Measurements from ENCODE around the gene SNTG2.
"Not testable (repeated sequence)": the region's sequence is repeated elsewhere in the genome, so short reads cannot be mapped to it uniquely, and the experiment has no call there.

SNTG2 gene

DNA sequence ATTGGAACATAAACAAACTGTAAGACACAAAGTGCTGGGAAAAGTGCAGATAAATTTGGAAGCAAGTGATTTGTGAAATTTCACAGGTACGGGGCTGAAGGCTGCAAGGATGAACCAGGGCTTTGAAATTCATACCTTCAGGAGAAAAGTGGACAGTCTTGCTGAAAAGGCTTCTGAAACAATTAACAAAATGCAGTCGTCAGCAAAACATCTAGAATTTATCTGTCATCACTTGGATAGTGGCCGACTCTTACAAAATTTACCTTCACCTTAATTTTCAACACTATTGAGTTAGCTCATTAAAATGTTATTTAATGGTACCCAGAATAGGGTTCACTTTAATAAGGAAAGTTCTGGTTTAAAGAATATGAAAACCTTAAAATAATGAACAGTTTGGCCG lies 138.3 kb downstream of the SNTG2 start:
- DNase-seq (ENCODE audit: low read depth in 4 of 4, low spot score in 1 of 4), result no peak

DNA sequence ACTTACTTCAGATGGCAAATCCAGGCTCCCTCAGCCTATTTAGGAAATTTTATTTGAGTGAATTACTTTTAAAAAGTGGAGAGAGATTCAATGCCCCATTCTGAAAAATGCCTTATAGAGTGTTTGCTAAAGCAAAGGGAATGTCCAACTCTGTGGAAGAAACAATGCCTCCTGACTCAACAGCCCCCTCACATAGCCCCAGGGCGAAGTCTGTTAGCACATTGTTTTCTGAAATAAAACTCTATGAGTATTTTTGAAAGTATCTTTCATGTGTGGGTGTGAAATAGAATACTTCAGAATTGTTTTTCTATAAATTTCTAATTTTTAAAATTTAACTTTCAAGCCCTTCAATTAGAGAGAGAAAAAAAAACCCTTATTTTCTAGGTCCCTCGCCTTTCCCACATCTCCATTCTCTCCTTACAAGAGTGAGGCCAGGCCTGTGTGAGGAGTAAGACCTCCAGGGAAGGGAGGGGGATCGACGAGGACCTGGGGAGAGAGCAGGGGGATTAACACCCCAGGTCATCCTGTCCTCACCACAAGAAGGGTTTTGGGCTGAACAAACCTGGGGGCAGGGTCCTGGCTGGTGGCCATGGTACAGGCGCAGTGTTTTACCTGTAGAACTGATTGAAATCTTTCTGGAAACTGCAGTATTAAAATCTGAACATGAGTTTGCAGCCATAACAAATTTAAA lies 141.4 kb downstream of the SNTG2 start:
- DNase-seq (ENCODE audit: low read depth in 4 of 4, low spot score in 1 of 4), result no peak

DNA sequence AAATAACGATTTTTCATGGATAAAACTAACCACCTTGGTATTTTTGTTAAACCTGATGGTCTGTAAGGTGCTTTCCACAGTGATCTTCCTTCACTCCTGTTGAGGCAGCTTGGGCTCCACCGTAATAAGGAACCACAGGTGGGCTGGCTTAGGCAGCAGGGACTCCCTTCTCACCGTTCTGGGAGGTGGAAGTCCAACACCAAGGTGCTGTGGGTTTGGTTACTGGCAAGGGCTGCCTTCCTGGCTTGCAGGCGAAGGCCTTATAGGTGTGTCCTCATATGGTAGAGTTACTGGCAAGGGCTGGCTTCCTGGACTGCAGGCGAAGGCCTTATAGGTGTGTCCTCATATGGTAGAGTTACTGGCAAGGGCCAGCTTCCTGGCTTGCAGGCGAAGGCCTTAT lies 143.0 kb downstream of the SNTG2 start:
- DNase-seq (ENCODE audit: low read depth in 4 of 4, low spot score in 1 of 4), result not testable (repeated sequence)

DNA sequence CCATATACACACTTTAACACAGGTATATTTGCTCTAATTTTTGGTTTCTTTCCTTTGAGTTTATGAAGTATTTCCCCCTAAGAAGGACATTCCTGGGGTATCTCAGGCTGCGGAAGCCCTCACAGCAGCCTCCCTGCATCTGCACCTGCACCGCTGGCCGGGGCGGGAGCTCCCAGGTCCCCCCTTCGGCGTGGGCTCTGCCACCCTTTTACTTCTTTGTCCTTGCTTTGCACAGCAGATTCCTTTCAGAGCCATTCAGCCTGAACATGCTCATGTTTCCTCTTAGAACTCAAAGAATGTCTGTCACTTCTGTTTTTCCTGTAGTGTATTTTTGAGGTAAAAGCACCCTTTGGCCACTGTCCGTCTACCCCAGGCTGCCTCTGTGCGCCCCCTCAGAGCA lies 146.5 kb downstream of the SNTG2 start:
- DNase-seq (ENCODE audit: low read depth in 4 of 4, low spot score in 1 of 4), result no peak

DNA sequence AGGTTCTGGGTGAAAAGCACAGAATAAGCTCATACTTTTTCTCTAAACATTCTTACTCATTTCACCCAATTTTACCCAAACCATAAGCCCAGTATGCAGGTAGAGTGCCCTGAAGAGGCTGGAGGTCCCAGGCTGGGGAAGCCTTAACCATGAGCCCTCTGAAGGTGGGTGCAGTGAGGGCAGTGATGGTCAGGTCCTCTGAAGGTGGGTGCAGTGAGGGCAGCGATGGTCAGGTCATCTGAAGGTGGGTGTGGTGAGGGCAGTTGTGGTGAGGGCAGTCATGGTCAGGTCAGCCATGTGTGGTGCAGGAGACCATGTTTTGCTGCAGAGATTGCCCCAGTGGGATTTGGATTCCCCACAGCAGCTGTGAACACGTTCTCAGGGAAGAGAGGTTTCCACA lies 148.8 kb downstream of the SNTG2 start:
- DNase-seq (ENCODE audit: low read depth in 4 of 4, low spot score in 1 of 4), result no peak

DNA sequence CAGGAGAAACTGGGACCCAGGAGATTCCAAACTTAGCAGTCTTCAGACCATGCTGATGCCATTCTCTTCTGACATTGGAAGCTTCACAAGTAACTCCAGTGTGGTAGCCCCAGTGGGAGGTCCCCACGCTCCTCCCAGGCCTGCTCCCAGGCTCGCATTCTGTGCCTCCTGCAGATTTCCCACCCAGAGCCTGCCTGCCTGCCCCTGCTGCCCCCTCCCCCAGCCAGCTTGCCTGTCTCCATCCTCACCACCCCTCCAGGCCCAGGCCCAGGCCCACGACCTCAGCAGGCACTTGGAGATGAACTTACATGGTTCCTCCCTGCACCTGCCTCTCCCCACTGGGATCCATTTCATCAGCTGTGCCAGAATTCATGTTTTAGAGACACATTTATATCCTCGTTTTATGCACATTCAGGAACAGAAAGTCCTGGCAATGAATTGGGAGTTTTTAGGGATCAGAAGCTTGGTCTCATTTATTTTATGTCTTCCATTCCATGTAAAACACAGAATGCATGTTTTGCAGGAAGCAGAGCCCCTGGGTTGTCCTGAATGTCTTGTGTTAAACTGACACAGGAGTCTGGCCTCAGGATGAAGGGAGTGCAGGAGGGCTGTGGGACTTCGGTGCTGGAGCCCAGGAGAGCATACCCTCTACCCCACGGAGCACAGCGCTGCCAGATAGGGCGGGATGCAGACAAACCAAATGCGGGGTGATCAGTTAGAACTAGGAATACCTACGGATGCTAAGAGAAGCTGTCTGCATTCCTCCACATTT lies 150.5 kb downstream of the SNTG2 start:
- no peak for DNase-seq (ENCODE audit: low read depth in 4 of 4, low spot score in 1 of 4)

DNA sequence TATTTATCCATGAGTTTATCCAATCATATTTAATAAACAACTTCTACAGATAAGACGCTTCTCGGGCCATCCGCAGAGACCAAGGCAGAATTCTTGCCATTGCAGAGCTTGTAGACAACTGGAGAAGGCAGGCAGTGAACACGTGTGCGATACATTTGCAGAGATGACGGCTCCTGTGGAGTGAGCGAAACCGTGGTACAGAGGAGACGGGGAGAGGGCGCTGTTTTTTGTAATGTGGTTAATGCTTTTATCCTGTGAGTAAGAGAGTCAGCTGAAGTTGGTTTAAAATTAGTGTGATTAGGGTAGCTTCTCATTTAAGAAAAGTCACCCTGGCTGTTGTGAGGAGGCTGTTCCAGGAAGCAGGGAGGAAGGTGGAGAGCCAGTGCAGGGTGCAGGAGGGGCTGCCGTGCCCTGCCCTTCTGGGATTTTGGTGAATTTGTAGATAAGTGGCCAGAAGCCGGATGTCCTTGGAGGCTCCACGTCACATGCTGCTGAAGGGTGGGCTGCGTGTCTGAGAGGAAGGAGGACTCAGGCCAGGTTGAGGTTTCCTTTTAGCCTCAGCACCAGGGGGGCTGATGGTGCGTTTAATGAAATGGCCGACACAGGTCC lies 151.4 kb downstream of the SNTG2 start:
- no peak for DNase-seq (ENCODE audit: low read depth in 4 of 4, low spot score in 1 of 4)

DNA sequence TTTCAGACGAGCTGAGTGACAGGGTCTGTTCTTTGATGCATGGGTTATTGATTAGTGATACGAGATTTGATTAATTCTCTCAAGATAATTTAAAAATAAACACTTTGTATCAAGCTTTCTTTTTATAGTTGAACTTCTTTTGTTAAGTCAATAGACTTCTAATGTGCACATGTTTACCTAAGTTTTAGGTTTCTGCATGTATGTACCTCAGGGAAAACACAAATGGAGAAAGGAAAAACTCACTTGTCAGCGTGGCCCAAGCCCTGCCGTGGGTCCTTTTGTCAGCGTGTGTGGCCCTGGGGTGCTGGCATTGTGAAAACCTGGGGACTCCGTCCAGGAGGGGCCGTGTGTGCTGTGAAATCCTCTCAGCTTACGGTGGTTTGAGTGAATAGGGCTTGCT lies 153.7 kb downstream of the SNTG2 start:
- no peak for DNase-seq (ENCODE audit: low read depth in 4 of 4, low spot score in 1 of 4)

DNA sequence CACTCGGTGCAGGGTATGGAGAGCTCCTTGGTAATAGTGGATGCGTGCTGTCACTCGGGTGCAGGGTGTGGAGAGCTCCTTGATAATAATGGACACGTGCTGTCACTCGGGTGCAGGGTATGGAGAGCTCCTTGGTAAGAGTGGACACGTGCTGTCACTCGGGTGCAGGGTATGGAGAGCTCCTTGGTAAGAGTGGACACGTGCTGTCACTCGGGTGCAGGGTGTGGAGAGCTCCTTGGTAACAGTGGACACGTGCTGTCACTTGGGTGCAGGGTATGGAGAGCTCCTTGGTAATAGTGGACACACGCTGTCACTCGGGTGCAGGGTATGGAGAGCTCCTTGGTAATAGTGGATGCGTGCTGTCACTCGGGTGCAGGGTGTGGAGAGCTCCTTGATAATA lies 155.7 kb downstream of the SNTG2 start:
- DNase-seq (ENCODE audit: low read depth in 4 of 4, low spot score in 1 of 4), result not testable (repeated sequence)

DNA sequence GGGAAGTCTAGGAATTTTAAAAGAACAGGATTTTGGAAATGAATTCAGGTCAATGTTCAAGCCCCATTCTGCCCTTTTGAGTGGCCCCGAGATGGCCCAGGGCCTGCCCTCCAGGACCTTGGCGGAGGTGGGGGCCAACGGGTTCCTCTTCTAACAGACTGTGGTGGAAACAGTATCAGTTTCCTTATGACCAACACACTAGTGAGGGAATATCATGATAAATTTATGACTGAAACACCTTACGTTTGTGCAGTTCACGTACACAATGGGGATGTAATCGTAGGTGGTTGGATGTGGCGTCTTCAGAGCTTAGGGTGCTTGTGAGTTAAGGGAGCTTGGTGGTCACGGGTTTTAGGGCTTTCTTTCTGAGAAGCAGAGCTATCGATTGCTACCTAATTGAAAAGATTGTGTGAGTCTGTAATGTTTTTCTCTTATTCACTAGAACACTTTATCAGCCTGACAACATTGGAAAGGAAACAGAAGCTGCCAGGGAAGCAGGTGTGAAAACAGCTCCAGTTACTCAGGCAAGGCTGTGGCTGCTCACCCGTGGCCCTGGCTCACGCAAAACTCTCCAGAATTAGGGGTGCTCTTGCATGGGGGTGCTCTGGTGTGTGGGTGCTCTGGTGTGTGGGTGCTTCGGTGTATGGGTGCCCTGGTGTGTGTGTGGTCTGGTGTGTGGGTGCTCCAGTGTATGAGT lies 165.3 kb downstream of the SNTG2 start:
- DNase-seq (ENCODE audit: low read depth in 4 of 4, low spot score in 1 of 4), result no peak

DNA sequence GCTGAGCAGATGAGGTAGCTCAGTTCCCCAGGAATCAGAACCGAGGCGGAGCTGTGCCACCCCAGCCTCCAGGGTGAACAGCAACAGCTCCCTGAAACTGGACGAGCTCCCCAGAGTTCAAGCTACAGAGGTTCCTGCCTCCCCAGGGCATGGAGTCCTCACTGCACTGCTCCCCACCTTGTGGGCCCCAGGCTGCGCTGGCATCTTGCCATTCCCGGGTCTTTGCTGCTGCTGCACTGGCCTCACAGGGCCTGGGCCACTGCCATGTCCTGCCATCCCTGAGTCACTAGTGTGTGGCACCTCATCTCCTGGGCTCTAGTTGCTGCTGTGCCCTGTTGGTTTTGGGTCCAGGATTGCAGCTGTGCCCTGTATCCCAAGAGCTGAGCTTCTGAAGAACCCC lies 166.9 kb downstream of the SNTG2 start:
- no peak for DNase-seq (ENCODE audit: low read depth in 4 of 4, low spot score in 1 of 4)

DNA sequence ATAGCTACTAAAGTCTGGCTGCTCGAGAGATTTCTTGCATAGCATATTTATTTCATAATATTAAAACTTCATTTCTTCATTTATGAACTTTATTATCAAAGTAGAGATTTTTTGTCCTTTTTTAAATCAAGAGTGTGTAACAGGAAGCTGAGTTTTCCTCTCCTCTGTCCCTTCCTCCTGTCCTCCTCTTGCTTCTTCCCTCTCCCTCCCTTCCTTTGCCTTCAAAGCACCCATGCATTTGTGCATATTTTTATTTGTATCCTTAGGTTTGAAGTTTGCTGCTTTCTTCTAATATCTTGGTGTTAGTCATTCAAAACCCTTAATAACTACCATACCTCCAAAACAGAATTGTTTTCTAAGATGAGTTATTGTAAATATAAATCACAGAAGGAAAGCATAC lies 174.6 kb downstream of the SNTG2 start:
- no peak for DNase-seq (ENCODE audit: low read depth in 4 of 4, low spot score in 1 of 4)

DNA sequence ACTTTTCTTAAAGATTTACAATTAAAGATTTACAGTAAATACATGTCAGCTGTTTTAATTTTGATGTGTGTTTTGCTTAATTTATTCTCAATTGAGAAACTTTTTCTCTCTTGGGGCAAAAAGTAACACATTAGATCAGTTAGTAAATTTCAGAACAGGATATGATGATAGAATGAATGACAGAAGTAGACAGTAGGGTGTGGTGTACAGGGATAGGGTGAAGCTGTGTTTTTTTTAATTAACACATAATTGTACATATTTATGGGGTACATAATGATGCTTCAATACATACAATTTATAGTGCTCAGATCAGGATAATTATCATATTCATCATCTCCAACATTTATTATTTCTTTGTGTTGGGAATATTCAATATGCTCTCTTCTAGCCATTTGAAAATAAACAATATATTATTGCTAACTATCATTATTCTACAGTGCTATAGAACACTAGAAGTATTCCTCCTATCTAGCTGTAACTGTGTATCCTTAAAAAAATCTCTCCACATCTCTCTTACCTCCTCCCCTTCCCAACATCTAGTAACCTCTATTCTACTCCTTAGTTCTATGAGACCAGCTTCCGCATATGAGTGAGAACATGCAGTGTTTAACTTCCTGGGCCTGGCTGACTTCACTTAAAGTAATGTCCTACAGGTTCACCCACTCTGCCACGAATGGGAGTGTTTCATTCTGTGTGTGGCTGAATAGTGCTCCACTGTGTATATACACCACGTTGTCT lies 175.2 kb downstream of the SNTG2 start:
- no peak for DNase-seq (ENCODE audit: low read depth in 4 of 4, low spot score in 1 of 4)

DNA sequence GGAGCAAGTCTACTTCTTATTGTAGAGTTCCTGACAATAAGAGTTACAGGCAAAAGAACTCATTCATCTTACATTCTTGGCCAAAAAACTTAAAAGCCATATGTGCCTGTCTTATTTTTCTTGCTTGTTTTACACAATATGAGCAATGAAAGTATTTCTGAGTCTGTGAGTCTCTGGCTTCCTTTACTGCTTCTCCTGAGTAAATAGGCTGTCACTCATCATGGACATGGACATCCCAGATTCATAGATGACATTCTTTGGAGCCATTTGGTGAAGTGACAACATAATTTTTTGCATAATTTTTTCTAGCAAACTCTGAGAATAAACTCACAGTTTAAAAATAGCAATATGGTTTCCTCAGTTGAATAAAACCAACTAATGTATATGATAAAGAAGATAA lies 179.3 kb downstream of the SNTG2 start:
- no peak for DNase-seq (ENCODE audit: low read depth in 4 of 4, low spot score in 1 of 4)

DNA sequence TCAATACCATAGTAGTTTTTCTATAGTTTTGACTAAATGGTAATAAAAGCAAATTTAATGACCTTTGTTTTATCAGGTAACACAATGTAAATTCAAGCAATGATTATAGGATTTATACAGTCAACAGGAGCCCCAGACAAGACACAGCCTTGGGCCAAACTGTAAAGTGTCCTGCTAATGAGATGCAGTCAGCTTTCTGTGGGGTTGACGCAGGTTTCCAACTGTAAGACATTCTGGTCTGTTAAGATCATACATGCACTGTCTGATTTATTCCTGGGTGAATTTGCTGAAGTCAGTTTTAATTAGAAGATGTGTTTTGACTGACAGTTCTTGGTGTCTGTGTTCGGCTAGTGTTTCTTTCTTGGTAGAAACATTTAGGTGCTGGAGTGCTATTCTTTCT lies 180.3 kb downstream of the SNTG2 start:
- no peak for DNase-seq (ENCODE audit: low read depth in 4 of 4, low spot score in 1 of 4)

DNA sequence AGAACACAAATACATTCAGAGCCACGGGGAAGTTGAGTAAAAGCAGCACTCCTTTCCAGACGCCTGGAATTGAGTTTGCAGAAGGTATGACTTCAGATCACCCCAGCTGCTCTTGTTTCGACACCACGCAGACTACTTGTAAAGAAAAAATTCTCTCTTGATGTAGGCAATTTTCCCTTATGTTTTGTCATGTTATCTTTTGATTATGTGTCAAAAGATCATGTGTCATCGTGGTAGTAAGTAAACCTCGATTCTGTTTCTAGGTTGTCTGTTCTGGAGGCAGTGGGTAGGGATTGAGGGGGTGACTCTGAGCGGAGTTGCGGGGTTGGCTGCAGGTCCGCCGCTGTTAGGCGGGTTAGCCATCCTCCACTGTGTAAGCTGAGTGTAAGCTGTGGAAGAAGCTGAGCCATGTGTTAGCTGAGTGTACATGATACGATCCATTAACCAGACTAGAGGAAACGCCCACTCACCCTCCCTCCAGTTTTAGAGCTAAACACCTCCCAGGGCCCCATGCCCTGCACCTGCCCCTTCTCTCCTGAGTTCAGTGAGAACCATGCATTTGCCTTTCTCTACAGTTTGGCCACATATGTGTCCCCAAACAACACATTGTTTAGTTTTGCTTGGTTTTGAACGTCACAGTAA lies 181.8 kb downstream of the SNTG2 start:
- DNase-seq (ENCODE audit: low read depth in 4 of 4, low spot score in 1 of 4), result peak in 2 of 4 experiments; percentile 18 to 44

DNA sequence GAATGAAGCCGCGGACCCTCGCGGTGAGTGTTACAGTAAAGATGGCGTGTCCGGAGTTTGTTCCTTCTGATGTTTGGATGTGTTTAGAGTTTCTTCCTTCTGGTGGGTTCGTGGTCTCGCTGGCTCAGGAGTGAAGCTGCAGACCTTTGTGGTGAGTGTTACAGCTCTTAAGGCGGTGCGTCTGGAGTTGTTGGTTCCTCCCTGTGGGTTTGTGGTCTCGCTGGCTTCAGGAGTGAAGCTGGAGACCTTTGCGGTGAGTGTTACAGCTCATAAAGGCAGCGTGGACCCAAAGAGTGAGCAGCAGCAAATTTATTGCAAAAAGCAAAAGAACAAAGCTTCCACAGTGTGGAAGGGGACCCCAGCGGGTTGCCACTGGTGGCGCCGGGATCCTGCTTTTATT lies 183.2 kb downstream of the SNTG2 start:
- DNase-seq (ENCODE audit: low read depth in 4 of 4, low spot score in 1 of 4), result not testable (repeated sequence)

DNA sequence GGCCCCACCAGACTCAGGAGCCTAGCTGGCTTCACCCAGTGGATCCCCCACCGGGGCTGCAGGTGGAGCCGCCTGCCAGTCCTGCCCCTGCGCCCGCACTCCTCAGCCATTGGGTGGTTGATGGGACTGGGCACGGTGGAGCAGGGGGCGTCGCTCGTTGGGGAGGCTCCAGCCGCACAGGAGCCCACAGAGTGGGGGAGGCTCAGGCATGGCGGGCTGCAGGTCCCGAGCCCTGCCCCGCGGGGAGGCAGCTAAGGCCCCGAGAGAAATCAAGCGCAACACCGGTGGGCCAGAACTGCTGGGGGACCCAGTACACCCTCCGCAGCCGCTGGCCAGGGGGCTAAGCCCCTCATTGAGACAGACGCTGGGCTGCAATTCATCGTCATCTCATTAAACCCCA lies 184.0 kb downstream of the SNTG2 start:
- DNase-seq (ENCODE audit: low read depth in 4 of 4, low spot score in 1 of 4), result no peak

DNA sequence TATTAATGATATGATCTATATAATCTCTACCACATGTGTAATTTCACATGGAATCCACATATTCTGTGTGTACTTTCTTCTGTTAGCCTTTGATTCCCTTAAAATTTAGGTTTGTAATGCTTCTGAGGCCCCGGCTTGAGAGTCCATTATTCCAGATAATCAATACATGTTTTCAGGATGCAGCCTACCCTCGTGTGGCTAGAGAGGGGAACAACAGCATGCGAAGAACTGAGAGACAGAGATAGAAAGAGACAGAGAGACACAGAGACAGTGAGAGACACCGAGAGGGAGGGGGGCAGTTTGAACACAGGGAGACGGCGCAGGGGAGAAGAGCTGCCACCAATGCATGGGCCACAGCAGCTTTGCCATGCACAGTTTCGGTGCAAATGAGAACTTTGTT lies 185.4 kb downstream of the SNTG2 start:
- no peak for DNase-seq (ENCODE audit: low read depth in 4 of 4, low spot score in 1 of 4)

DNA sequence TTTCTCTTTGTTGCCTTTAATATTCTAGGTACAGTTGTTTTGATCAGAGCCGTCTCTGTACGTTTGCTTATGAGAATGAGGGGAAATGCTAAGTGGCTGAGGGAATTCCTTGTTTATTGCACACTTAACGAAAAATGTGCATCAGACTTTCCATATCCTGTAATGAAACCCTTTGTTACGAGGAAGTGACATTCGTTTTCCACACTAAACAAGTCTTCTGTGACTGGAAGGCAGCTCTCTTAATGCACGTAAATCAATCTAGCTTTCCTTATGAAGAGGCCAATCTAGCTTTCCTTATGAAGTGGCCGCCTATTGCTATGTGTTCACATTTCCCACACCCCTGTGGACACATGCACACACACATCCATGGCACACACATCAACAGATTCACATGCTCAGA lies 186.2 kb downstream of the SNTG2 start:
- no peak for DNase-seq (ENCODE audit: low read depth in 4 of 4, low spot score in 1 of 4)

DNA sequence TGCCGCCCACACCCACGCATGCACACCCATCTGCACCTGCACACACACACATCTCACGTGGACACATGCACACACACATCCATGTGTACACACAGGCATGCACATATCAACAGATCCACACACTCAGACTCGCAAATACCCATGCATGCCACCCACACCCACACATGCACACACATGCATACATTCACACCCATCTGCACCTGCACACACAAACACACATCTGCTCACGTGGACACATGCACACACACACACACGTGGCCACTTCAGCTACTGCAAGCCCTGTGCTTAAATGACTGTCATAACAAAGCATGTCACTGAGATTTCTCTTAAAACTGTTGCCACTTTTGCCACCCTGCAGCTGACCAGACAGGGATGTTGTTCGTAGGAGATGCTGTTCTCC lies 186.6 kb downstream of the SNTG2 start:
- DNase-seq (ENCODE audit: low read depth in 4 of 4, low spot score in 1 of 4), result no peak

All from stimulated activated CD4-positive, alpha-beta T cell treated with anti-CD3 and anti-CD28 coated beads, Interleukin-1b, Interleukin-23, amount 100 ng/mL, for 24 hours (primary cell).